ENCODE results near the gene FBXL17. TPM values are rescaled to one million over a fixed set of nuclear protein-coding genes. Genes with fewer than 3 reads are reported as not detected.

The FBXL17 gene
- total and polyA plus RNA-seq, 7 donors = 6.2 to 36.1 (median 30.3) TPM

- ATAC-seq = peak in 1 of 4 donors; percentile 2
- WGBS, 3 donors = 15 to 19% (median 19%) methylated on average over 9 of the region's 9 CpGs
- peak overlapping the region; percentile 100 for H3K27ac ChIP-seq
- TF ChIP-seq, protein P1, sequence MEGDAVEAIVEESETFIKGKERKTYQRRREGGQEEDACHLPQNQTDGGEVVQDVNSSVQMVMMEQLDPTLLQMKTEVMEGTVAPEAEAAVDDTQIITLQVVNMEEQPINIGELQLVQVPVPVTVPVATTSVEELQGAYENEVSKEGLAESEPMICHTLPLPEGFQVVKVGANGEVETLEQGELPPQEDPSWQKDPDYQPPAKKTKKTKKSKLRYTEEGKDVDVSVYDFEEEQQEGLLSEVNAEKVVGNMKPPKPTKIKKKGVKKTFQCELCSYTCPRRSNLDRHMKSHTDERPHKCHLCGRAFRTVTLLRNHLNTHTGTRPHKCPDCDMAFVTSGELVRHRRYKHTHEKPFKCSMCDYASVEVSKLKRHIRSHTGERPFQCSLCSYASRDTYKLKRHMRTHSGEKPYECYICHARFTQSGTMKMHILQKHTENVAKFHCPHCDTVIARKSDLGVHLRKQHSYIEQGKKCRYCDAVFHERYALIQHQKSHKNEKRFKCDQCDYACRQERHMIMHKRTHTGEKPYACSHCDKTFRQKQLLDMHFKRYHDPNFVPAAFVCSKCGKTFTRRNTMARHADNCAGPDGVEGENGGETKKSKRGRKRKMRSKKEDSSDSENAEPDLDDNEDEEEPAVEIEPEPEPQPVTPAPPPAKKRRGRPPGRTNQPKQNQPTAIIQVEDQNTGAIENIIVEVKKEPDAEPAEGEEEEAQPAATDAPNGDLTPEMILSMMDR (IDR thresholded peaks at IDR 0.05) = no peak
- H3K9me3 ChIP-seq = no peaks in the 10 kb centered on the region
- peak overlapping the region; percentile 96 for H3K4me3 ChIP-seq
- H3K4me1 ChIP-seq = peaks cover 21% of the 10 kb centered on the region
- no peaks in the 10 kb centered on the region for H3K27me3 ChIP-seq (ENCODE audit: insufficient read depth in 3 of 3, low read length in 2 of 3)
- DNase-seq = no peak
- intact Hi-C loops (cut with DNase I) = no loop called here
- H3K36me3 ChIP-seq (ENCODE audit: insufficient read depth in 1 of 2, low read depth in 1 of 2) = no peaks in the 10 kb centered on the region
These were observed 959 bp upstream of the FBXL17 start for GRCh38 chr5:108382784-108383330.

- H3K27ac ChIP-seq = peak overlapping the region; percentile 100
- peak overlapping the region; percentile 96 for H3K4me3 ChIP-seq
- H3K36me3 ChIP-seq (ENCODE audit: insufficient read depth in 1 of 2, low read depth in 1 of 2) = no peaks in the 10 kb centered on the region
- ATAC-seq (peak; percentile 65 to 74 (median 66)), DNase-seq (peak; percentile 83 to 88)
- H3K9me3 ChIP-seq = peaks cover 2% of the 10 kb centered on the region
- intact Hi-C loops (cut with DNase I) = no loop called here
- WGBS, 3 donors = 0 to 1% (median 0%) methylated on average over 48 to 74 of the region's 74 CpGs
- TF ChIP-seq, protein P1 (IDR thresholded peaks at IDR 0.05) = no peak
- H3K4me1 ChIP-seq = peaks cover 21% of the 10 kb centered on the region
- no peaks in the 10 kb centered on the region for H3K27me3 ChIP-seq (ENCODE audit: insufficient read depth in 3 of 3, low read length in 2 of 3)
These were observed 446 bp downstream of the FBXL17 start for GRCh38 chr5:108381350-108381953.

DNA sequence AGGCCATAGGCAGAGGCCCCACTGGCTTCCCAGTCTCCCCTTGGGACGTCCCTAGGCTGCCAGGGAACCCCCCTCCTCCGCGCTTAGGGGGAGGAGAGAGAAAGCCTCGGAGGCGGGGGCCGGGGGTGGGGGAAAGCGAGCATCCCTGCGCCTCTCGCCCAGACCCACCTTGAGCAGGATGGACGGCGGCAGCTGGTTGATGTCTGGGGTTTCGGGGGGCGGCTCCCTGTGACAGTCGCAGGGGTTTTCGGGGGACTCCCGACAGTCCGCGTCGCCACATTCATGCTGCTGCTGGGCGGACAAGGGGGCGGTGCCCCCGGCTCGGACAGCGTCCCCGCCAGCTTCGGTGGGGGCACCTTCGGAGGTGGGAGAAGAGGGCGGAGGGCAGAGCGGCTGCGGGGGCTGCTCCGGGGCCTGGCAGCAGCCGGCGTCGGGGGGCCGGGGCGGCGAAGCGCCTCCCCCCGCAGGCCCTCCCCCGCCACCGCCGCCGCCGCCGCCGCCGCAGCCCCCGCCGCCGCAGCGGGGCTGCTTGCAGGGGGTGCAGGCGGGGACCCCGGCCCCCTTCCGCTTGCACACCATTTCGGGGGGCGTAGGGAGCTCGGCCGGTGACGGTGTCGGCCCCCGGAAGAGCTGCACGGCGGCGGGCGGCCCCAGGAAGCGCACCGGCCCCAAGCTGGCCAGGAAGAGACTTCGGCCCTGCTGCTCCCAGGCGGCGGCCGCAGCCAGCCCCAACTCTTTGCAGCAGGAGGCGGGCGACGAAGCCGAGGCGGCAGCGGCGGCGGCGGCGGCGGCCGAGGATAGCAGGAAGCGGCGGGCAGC is 1.2 kb downstream of the FBXL17 start:
- peak overlapping the region; percentile 100 for H3K27ac ChIP-seq
- peaks cover 8% of the 10 kb centered on the region for H3K9me3 ChIP-seq
- ATAC-seq (no peak), DNase-seq (peak; percentile 50 to 71)
- H3K36me3 ChIP-seq (ENCODE audit: insufficient read depth in 1 of 2, low read depth in 1 of 2) = no peaks in the 10 kb centered on the region
- H3K4me1 ChIP-seq = peaks cover 21% of the 10 kb centered on the region
- H3K27me3 ChIP-seq (ENCODE audit: insufficient read depth in 3 of 3, low read length in 2 of 3) = no peaks in the 10 kb centered on the region
- TF ChIP-seq, protein P1 (IDR thresholded peaks at IDR 0.05) = no peak
- peak overlapping the region; percentile 96 for H3K4me3 ChIP-seq
- 0 to 1% (median 0%) methylated on average over 45 to 85 of the region's 85 CpGs for WGBS, 3 donors
- intact Hi-C loops (cut with DNase I) = no loop called here

DNA sequence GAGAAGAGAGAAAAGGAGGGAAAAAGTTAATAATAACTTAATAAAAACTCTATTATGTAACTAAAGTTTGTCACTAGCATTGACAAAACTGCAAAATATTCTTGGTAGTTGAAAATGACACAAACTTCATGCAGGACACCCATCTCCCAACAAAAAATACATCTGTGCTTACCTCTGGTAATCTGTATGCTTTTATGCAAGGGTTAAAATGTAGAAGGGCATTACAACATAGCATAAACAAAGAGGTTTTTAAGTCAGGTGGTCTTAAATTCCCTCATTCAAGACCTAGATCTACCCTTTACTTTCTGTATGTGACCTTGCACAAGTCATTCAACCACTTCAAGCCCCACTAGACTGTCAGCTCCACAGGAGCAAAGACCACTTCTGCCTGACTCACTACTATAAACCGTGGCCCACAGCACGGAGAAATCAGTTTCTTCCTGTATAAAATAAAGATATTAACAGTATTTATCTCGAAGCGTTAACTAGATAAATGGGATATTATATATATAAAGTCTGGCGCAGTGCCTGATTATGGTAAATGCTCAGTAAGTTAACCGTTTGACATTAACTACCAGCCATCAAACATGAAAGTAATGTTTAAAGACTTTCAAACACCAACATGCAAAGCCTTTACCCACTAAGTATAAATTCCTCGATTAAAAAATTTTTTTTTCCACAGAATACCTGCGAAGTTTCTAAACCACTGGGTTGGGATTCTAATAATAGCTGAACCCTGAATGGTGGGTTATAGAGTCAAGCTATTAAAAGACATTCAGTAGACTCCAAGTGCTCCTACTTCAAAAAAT is 2.0 kb downstream of the FBXL17 start:
- H3K36me3 ChIP-seq (ENCODE audit: insufficient read depth in 1 of 2, low read depth in 1 of 2) = no peaks in the 10 kb centered on the region
- peak overlapping the region; percentile 96 for H3K4me3 ChIP-seq
- TF ChIP-seq, protein P1 (IDR thresholded peaks at IDR 0.05) = no peak
- WGBS, 3 donors = 9 to 10% (median 10%) methylated on average over 8 of the region's 8 CpGs
- H3K4me1 ChIP-seq = peaks cover 21% of the 10 kb centered on the region
- peaks cover 15% of the 10 kb centered on the region for H3K9me3 ChIP-seq
- DNase-seq (no peak), ATAC-seq (no peak)
- no peaks in the 10 kb centered on the region for H3K27me3 ChIP-seq (ENCODE audit: insufficient read depth in 3 of 3, low read length in 2 of 3)
- H3K27ac ChIP-seq = peak overlapping the region; percentile 100
- intact Hi-C loops (cut with DNase I) = no loop called here

Measured in psoas muscle (tissue), 8 donors.